Activated CD4-positive, alpha-beta T cell treated with anti-CD3 and anti-CD28 coated beads, Interleukin-2, Interleukin-4, amounts not matched to agents 100 ng/mL and 50 ng/mL, durations not matched to agents 16 hours and 8 hours (primary cell): Measurements from ENCODE around the gene COL4A1.

Experiments
- DNase-seq: peaks from one replicate; pipeline ENCODE4 v3.0.0-alpha.2; 2020; ENCODE audit warnings: low spot score

The COL4A1 gene

DNA sequence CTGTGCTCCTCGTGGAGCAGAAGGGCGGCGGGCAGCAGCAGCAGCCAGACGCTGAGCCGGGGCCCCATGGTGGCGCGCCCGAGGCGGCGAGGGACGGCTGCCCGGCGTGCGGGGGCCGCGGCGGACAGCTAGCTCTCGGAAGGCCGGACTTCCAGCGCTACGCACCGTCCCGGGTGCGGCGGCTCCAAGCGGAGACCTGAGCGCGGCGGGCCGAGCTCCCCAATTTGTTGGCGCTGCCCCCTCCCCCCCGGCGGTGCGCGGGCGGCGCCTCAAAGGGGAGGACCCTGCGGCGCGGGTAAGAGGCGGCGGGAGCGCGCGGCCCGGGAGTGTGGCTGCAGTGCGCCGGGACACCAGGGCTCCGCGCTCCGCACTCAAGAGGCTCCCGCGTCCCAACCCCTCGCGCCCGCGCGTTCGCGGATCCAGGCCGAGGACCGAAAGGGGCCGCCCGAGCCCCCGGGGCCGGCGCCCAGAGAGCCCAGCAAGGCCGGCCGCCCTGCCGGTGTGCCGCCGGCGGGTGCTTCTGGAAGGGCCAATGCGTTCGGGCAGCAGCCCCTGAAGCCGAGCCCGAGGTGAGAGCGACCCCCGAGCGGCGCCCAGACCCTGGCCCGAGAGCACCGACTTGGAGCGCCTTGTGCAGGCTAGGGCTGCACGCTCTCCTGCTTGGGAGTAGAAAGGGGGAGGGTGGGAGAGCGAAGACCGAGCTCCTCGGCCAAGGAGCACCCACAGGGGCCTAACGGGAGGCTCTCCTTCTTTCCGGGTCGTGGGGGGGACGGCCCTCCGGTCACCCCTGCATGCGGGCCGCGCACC, at the start of gene COL4A1, which contains the start of gene COL4A2:
Gene COL4A1 (minus strand): TSS at position 198 of the 807 bp plus-strand sequence. CDS start 130 bp downstream, at position 68.
Gene COL4A2 (plus strand): TSS at position 325 of the 807 bp plus-strand sequence. CDS start 620 bp downstream, outside the sequence.
- DNase-seq: no peak

GRCh38 chr13:110356362-110356761, 49.4 kb upstream of the COL4A1 start:
- DNase-seq: no peak

- no peak for DNase-seq
Measured at GRCh38 chr13:110354715-110355473, 47.9 kb upstream of the COL4A1 start.

- no peak for DNase-seq
Measured at GRCh38 chr13:110354123-110354627, 47.2 kb upstream of the COL4A1 start.

DNA sequence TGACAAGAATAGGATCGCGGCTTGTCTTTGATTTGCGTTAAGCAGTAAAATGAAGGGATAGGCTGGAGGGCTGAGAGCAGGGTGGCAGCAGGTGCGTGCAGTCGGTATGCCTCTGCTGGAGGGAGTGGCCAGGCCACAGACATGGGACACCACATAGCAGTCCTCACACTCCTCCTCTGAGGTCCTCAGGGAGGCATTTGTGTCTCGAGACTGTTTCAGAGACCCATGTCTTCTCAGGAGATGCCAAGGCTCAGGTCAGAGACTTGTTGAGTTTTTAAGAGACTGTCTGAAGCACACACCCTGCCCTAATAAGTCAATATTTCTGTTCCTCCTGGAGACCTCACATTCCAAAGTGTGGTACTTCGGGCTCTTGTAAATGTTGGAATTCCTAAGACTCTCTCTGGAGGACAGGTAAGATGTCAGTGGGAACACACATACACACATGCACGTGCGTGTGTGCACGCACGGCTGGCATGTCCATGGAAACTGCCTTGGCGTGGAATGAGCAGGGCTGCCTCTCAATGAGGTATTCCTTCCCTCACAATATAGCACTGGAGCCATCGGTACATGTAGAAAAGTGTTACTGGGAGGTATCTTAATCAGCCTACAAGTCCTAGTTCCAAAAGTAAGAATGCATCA, 46.5 kb upstream of the COL4A1 start:
- DNase-seq: no peak

GRCh38 chr13:110352735-110353134, 45.8 kb upstream of the COL4A1 start:
- DNase-seq: no peak

DNA sequence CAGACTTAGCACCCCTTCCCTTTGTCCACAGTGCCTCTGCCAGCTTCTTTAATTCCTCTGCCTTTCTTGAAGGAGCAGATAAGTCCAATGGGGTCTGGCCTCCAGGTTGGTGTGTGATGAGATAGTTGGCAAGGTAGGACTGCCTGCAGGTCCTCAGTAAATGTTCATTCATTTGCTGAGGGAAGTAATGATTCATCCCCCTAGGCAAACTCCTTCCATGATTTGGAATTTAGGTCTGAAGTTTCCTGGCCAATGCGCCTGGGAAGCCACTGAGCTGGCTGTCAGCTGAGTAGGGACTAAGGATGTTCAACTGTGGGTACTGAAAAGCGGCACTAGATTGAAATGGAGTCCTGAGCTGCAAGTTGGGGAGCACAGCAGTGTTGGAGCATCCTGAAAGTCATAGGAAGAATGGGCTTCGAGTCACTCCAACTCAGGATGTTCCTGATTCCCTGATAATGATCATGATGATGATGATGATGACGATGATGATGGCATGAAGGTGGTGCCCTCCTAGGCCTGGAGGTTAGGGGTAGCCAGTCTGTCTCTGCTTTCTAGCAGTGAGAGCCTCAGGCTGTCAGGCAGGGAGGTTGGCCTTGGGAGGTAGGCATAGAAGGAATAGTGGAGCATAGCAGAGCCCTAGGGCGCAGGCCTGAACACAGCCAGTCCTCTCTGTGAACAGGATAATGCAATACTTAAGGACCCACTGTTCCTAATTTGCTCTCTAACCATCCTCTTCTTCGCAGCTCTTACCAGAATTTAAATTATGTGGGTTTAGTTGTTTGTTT, 44.9 kb upstream of the COL4A1 start:
- DNase-seq: no peak

- DNase-seq: no peak
Measured at GRCh38 chr13:110350509-110350908, 43.6 kb upstream of the COL4A1 start.

DNA sequence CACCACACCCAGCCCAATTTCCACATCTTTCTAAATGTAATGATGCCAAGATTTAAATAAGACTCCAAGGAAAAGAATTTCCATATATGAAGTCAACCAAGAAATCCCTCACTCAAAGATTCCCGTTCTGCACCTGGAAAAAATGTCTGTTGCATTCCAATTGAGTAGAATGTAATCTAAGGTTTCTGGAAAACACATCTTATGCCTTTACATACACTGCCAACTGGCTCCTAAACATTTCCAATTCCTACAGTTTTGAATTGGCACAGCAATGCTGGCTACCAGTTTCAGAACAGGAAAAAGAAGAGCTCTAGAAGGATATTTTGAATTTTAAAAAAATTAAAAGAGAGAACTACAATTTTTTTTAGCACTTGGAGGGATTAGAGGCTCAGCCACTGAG, 43.1 kb upstream of the COL4A1 start:
- no peak for DNase-seq

GRCh38 chr13:110349239-110349638, 42.3 kb upstream of the COL4A1 start:
- DNase-seq: no peak

DNA sequence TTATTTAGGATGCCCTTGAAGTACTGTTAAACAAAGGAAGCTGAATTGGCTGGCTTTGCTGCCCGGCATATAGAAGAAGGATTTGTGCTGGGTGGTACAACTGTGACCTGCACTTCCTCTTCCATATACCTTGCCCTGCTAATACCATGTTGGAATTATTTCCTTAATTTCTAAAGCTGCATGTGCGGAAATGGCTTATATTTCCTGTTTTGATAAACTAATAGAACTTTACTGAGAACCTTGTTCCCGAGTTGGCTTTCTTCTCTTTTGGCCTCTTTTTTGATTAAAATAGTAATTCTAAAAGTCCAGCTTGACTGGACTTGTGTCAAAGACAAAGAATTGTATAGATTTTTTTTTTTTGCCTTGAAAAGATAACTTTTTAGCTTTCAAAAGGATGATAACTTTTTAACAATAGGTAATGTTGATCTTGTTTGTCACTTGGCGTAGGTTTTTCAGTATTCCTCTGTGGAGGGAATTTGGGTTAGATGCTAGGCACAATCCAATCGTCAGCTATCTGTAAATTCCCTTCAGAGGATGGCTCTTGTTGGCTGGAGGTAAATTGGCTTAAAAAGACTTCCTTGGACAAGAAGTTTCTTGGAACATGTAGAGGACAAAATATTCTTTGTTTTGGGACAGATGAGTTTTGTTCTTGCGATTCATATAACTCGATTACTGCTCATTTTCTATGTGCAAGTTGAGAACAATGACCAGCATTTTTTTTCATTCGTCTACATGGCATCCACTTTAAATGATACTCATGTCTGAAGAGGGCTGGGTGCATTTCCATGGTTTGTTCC, 41.5 kb upstream of the COL4A1 start:
- DNase-seq: no peak

- no peak for DNase-seq
Measured at GRCh38 chr13:110347535-110348308, 40.8 kb upstream of the COL4A1 start.

DNA sequence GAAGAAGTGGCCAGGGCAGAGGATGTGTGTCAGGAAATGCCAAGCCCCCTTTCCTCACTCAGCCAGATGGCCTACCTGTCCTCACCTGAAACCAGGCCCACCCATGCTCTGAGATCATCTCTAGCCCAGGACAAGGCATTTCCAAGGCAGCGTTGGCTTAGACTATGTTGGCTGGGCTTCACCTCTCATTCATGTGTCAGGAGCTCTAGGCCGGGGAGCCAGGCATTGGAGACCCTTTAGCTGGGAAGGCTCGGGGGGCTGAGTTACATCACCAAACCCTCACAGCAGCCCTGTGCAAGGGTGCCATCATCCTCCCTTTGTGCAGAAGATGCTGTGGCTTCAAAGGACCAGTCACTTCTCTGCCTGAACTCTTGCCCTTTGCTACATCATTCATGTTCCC, 40.1 kb upstream of the COL4A1 start:
- DNase-seq: no peak

- no peak for DNase-seq
Measured at GRCh38 chr13:110346661-110347067, 39.7 kb upstream of the COL4A1 start.

DNA sequence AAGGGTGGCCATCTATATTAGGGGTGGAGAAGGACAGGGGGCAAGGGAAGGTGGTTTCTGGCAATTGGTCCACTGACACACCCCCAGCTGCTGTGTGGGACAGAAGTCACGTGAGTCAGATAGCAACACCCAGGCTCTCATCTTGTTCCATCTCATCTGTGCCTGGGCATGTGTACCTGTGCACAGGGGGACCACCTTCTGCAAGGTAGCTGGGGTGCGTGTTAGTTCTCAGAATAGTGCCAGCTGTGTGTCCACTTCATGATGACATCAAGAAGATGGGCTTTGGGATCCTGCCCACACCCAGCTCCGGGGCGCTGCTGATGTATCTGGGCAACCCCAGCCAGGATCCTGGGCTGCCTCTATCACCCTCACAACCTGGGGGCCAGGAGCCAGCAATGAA, 38.7 kb upstream of the COL4A1 start:
- DNase-seq: no peak

DNA sequence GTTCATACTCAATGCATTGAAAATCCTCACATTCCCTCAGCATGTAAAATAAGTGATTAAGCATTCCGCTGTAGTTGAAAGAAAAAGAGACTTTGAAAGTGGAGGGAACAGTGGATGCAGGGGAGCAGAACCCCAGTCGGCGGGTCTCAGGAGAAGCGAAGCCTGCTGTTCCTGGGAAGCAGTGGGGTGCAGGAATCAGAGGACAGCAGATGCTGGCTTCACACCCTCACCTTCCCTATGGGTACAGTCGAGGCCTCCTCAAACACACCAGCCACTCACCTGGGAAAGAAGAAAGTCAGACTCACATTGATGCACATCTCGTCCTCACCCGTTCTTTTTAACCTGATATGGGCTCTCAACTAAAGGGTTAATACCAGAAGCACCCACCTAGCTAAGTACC, 38.3 kb upstream of the COL4A1 start:
- no peak for DNase-seq

DNA sequence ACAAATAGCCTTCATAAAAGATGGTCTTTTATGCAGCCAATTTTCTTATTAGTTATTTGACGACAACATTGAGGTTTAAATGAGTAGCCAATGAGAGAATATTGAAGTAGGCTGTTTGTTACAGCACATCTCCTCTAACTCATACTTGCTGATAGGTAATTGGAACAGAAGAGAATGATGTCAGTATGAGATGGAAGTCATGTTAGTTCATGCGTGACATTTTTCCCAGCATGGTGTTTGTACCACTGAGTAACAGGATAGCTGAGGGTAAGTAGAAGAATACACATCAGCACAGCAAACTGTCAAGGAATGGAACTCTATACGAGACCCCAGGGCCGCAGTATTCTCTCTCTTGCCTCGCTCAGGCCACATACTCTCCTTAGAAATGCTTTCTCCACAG, 37.4 kb upstream of the COL4A1 start:
- no peak for DNase-seq

DNA sequence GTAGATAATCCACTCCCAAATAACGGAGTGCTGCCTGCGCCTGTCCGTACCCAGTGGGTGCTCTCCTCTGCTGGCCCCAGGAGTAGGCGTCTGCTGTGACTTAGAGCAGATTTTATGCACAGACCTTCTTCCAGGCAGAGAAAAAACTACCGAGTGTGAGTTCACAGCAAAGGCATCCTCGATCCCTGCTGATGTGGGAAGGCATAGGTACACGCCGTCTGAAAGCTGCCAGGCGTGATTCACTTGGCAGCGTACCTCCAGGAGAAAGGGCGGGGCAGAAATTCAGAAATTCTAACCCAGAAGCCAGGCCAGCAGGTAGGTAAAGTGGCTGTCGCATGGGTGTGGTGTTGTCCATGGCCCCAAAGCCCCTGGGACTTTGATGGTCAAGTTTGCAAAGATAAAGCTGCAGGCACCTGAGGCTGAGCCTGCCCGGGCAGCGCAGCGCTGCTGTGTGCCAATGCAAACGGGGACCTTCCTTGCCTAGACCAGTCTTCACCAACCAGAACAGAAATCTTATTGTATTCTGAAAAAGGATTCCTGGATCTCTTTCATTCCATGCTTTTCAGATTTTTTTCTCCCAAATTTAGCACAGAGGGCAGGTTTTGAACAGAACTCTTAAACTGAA, 36.4 kb upstream of the COL4A1 start:
- no peak for DNase-seq

DNA sequence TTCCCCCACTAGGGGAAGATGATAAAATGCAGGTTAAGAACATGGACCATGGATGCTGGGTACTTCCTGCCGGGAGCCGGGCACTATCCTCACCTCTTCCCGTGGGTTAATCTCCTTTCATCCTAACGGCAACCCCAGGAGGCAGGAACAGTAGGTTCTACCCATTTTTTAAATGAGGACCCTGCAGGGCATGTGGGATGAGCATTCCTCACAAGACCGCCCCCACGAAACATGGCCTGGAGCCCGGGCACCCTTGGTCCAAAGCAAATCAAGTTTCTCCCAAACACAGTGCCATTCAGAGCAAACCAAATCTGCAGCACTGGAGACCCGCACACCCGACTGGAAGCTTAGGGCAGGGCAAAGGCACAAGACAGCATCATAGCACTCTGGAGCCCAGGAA, 35.5 kb upstream of the COL4A1 start:
- DNase-seq: no peak
